Prostate gland (tissue), 2 donors: Measurements from ENCODE around the gene CCDC27. TPM values are rescaled to one million over a fixed set of nuclear protein-coding genes. Genes with fewer than 3 reads are reported as not detected.

Experiments used
- DNase-seq: peaks from one replicate; pipeline ENCODE4 v3.0.0-alpha.2; 2019; ENCODE audit warnings: low spot score
- H3K27ac ChIP-seq, 2 donors: fragments of 200-600 bp; sonication (generic); 2 replicates each; pipeline ENCODE4 v1.5.1; 2017 to 2019
- H3K27me3 ChIP-seq: fragments of 200-600 bp; sonication (generic); replicated peaks from 2 replicates; pipeline ENCODE4 v1.5.1; 2019; ENCODE audit not compliant: insufficient read depth
- H3K36me3 ChIP-seq, 2 donors: fragments of 200-600 bp; sonication (generic); 1 replicate in 1 of 2; 2 replicates in 1 of 2; pipeline versions ENCODE4 v1.5.1 to v1.8.1; 2017 to 2019
- H3K4me1 ChIP-seq: fragments of 200-600 bp; sonication (generic); replicated peaks from 2 replicates; pipeline ENCODE4 v1.5.1; 2019
- H3K4me3 ChIP-seq, 2 donors: fragments of 200-600 bp; sonication (generic); 2 replicates each; pipeline ENCODE4 v1.5.1; 2017 to 2019
- H3K9me3 ChIP-seq: fragments of 200-600 bp; sonication (generic); 2 replicates; pipeline ENCODE4 v1.5.1; 2017
- POLR2A ChIP-seq: fragments of 450-650 bp; IDR thresholded peaks from one replicate; pipeline ENCODE4 v1.6.1; 2016; ENCODE audit warnings: antibody characterized with exemption, mild to moderate bottlenecking
- POLR2AphosphoS5 ChIP-seq: sonication (generic); formaldehyde crosslinking; IDR thresholded peaks from one replicate; pipeline ENCODE4 v1.6.1; 2017; ENCODE audit warnings: antibody characterized with exemption
- WGBS: methylation state at CpG from one replicate; pipeline ENCODE4 v1.1.5; 2018; 5-methylcytosine and 5-hydroxymethylcytosine counted together
- intact Hi-C: fragments of 100-400 bp; cut with DNase I; formaldehyde crosslinking; loops from one replicate; pipeline ENCODE4 v1.14.2; 2022
- total RNA-seq, 2 donors: library from RNA; depleted of rRNA; stranded (reverse); fragments of >200 nt; gene quantifications; one replicate each; pipeline ENCODE4 v1.1.0, GENCODE V29; 2016
- TF ChIP-seq, protein P1 (sequence below), 4 experiments: fragments of 200-600 bp in 2 of 4; fragments of 450-650 bp in 2 of 4; sonication (generic) in 2 of 4; IDR thresholded peaks; 1 replicate in 3 of 4; 2 replicates in 1 of 4; pipeline ENCODE4 v1.5.1; 2016 to 2019; ENCODE audit warnings: antibody characterized with exemption in 4 of 4, mild to moderate bottlenecking in 2 of 4, moderate library complexity in 2 of 4

CCDC27 gene
- total RNA-seq, 2 donors from 2014 or later = 0.97 TPM; not detected in 1

- 92% methylated on average over 43 of the region's 45 CpGs for WGBS
- Histone ChIP-seq H3K36me3 (peaks cover 4 to 22% of the 10 kb centered on the region in 2 donors), H3K9me3 (no peaks in the 10 kb centered on the region), H3K4me3 (no peak overlapping the region), H3K27ac (no peak overlapping the region), H3K27me3 (no peaks in the 10 kb centered on the region), H3K4me1 (peaks cover 6% of the 10 kb centered on the region)
- TF ChIP-seq POLR2A (no peak), POLR2AphosphoS5 (no peak)
- TF ChIP-seq, protein P1, sequence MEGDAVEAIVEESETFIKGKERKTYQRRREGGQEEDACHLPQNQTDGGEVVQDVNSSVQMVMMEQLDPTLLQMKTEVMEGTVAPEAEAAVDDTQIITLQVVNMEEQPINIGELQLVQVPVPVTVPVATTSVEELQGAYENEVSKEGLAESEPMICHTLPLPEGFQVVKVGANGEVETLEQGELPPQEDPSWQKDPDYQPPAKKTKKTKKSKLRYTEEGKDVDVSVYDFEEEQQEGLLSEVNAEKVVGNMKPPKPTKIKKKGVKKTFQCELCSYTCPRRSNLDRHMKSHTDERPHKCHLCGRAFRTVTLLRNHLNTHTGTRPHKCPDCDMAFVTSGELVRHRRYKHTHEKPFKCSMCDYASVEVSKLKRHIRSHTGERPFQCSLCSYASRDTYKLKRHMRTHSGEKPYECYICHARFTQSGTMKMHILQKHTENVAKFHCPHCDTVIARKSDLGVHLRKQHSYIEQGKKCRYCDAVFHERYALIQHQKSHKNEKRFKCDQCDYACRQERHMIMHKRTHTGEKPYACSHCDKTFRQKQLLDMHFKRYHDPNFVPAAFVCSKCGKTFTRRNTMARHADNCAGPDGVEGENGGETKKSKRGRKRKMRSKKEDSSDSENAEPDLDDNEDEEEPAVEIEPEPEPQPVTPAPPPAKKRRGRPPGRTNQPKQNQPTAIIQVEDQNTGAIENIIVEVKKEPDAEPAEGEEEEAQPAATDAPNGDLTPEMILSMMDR (IDR thresholded peaks at IDR 0.05) = no peak
- intact Hi-C loops = no loop called here
- DNase-seq = no peak
Observed at GRCh38 chr1:3786468-3787348, 34.5 kb downstream of the CCDC27 start.

DNA sequence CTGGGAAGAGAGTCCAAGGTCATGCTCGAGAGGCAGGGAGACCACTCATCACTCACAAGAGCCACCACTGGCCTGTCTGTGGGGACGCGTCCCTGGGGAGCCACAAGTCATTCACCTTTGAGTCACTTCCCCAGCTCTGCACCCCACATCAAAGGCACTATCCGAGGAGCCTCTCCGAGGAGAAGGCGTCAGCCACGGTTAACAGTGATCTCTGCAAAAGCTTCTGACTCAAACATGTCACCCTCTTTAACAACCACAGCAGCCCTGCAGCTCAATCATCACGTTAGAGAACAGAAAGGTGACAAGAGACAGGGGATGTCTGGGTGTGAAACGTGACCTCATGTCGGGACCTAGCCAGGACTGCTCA lies 35.1 kb downstream of the CCDC27 start:
- Histone ChIP-seq H3K27ac (no peak overlapping the region), H3K9me3 (no peaks in the 10 kb centered on the region), H3K27me3 (no peaks in the 10 kb centered on the region), H3K4me3 (no peak overlapping the region), H3K4me1 (peaks cover 6% of the 10 kb centered on the region), H3K36me3 (peaks cover 4 to 17% of the 10 kb centered on the region in 2 donors)
- intact Hi-C loops = no loop called here
- TF ChIP-seq POLR2AphosphoS5 (no peak), POLR2A (no peak)
- TF ChIP-seq, protein P1 (IDR thresholded peaks at IDR 0.05) = no peak
- DNase-seq = no peak
- WGBS = 82% methylated on average over 10 of the region's 10 CpGs

GRCh38 chr1:3787745-3788605 lies 35.7 kb downstream of the CCDC27 start:
- DNase-seq = no peak
- H3K9me3 ChIP-seq = no peaks in the 10 kb centered on the region
- H3K27ac ChIP-seq = no peak overlapping the region
- WGBS = 91% methylated on average over 26 of the region's 26 CpGs
- H3K4me3 ChIP-seq = no peak overlapping the region
- intact Hi-C loops = no loop called here
- H3K27me3 ChIP-seq = no peaks in the 10 kb centered on the region
- TF ChIP-seq POLR2A = no peak
- TF ChIP-seq, protein P1 (IDR thresholded peaks at IDR 0.05) = no peak
- no peak for TF ChIP-seq POLR2AphosphoS5
- H3K36me3 ChIP-seq = peaks cover 4 to 12% of the 10 kb centered on the region in 2 donors
- peaks cover 6% of the 10 kb centered on the region for H3K4me1 ChIP-seq

DNA sequence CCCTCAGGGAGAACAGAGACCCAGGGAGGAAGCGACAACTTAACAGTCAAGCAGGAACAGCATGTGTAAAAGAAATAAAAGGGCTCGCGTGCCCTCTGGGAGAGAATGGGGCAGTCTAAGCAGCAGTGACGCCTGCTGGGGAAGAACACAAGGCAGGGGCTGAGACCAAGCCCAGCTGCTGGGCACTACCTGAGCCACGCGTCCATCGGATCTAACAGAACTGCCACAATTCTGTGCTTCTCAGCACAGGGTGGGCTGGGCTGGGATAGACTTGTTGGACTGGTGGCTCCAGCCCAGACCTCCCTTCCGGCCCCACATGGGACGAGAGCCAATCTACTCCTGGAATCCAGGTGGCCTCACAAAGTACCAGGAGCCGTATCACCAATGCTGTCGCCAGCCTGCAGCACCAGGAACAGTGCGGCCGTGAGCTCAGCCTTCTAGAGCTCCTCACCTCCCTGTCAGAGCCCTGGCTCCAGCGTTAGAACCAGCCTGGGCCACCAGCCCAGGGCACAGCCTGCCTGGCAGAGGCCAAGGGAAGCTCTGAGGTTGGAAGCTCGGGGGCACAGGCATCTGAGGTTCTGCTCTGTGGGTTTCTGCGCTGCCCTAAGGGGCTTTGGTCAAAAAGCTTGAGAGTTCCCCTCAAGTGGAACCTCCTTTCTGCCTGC lies 36.6 kb downstream of the CCDC27 start:
- Histone ChIP-seq H3K36me3 (peaks cover 4 to 12% of the 10 kb centered on the region in 2 donors), H3K4me1 (peaks cover 11% of the 10 kb centered on the region), H3K27me3 (no peaks in the 10 kb centered on the region), H3K4me3 (no peak overlapping the region), H3K9me3 (no peaks in the 10 kb centered on the region), H3K27ac (no peak overlapping the region)
- TF ChIP-seq POLR2A (no peak), POLR2AphosphoS5 (no peak)
- TF ChIP-seq, protein P1 (IDR thresholded peaks at IDR 0.05) = no peak
- WGBS = 43% methylated on average over 15 of the region's 16 CpGs
- intact Hi-C loops = no loop called here
- DNase-seq = no peak
